SIG-M5 (cell line): ENCODE measurements around the gene ZBP1.

ENCODE experiments used
- DNase-seq: peaks from one replicate; lab custom pipeline; 2025; lab: John Stamatoyannopoulos, UW

The ZBP1 gene

DNA sequence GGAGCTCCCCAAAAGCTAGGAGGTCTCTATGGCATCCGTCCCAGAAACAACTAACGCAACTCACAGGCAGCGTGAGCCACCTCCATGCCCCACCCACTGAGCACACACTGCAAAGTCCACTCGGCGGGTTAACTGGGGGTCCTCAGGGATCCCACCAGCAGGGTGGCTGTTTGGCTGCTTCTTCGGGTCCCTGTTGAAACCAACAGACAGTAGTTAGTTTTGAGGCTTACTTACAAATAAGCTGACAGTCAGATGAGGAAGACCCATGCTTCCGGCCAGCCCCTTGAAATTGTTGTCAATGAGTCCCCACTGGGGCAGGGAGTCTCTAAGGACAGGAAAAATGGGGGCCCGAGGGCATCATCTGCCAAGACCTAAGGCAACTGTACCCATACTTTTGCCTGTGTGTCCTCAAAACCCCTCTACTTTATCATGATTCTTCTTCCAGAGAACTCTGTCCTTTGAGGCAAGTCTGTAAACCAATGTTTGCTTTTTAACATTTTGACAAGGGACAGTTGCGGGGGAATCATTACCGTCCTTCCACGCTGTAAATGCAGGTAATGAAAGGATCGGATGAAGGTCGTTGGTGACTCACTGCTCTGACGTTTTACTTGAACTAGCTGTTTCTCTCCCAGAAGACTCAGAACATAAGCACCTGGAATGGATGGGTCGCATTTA, 61.5 kb downstream of the ZBP1 start:
- DNase-seq = no peak

DNA sequence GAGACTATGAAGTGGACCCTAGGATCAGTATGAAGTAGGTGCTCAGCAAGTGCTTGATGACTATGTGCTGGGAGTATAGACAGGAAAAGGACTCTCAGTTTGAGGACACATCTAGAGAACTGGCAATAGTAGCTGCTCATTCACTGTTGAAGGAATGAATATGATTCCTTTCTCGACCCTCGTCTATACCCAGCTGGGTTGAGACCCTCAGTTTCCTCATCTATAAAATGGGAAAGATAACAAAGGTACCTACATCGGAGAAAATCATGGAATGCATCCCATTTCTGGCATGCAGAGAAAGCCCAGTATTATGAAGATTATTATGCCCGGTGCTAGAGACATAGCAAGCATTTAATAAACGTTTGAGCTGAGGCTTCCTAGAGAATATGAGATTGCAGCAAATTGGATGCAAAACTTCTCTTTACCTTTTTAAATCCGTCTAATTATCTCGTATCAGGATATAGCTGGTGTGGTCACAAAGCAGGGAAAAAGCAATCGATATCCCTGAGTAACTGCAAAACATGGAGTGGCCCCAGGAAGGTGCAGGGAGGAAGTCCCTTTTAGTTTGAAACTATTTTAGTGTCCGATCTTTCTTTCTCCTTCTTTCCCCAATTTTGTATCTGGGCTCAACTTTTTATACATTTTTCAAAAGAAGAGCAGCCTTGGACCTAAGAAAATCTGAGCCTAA, 62.2 kb downstream of the ZBP1 start:
- no peak for DNase-seq

DNA sequence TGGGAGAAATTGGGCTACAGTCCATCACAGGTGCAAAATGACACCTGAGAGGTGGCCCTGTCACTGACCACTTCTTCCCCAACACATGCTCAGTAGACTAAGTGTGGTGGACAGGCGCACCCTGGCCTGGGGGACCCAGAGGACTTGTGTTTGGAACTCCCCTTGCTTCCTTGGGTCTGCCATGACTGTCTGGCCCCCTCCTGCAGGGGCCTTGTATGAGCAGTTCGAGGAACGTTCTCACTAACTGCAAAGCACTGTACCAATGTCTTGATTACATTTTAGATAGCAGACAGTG, 63.3 kb downstream of the ZBP1 start:
- DNase-seq = no peak

DNA sequence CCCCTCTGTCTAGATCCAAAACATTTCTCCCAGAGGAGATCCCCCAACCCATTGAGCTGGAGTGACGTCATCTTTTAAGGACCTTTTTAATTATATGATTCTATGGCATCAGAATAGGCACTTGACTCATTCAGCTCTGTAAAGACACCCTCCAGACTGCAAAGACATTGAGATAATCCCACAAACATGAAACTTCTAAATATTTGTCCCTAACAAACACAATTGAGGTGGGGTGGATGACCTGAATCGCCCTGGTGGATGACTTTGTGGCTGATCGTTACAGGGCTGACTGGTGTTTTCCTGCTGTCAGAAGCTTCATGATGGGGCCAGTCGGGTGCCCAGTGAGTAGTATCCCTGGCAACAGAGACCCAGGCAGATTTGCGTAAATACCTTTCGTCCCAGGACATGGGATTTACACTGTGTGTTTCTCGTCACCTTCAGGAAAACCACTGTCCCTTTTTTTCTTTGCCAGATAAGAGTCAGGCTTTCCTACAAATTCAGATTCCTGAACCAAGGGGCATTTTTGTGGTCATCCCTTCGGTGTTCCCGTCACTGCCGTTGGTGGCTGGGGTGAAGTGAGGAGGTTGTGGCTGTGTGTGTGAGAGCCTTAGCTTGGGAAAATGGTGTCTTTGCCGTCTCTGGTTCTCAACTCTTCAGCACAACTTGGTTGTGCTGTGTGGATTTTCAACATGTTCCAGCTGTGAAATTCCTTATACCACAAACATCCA, 64.6 kb downstream of the ZBP1 start:
- no peak for DNase-seq
